ENCODE measurements around the gene IFT80. TPM values are rescaled to one million over a fixed set of nuclear protein-coding genes. Genes with fewer than 3 reads are reported as not detected.
A peak's percentile ranks its signal among the peaks of the same experiment; 100 is the strongest.

The IFT80 gene
- total and polyA plus RNA-seq, 9 of the 15 experiments (the other 6 are each of a cell fraction or from before 2014, with no cell fraction given), result 6.7 to 21.1 (median 16.4) TPM

GRCh38 chr3:160373655-160374054 lies 25.4 kb downstream of the IFT80 start:
- no peaks in the 10 kb centered on the region for H3K9me1 ChIP-seq (ENCODE audit: control insufficient read depth, insufficient read depth, low read length)
- no peaks in the 10 kb centered on the region for H3K36me3 ChIP-seq (ENCODE audit: control insufficient read depth, insufficient read depth, low read length)
- ATAC-seq (peak; percentile 69), FAIRE-seq (peak; percentile 57), DNase-seq (ENCODE audit: extremely low read depth in 1 of 4, low spot score in 3 of 4) (peak in 1 of 4 experiments; percentile 44)
- H3K27me3 ChIP-seq (ENCODE audit: control insufficient read depth in 2 of 2, insufficient read depth in 2 of 2, low read length in 2 of 2), result no peaks in the 10 kb centered on the region
- H3K4me2 ChIP-seq (ENCODE audit: insufficient read depth, low read length), result no peak overlapping the region
- H3K4me1 ChIP-seq (replicated peaks in 1 of 2; ENCODE audit: control insufficient read depth in 2 of 2, insufficient read depth in 2 of 2, low read length in 2 of 2), result no peaks in the 10 kb centered on the region; a peak in 1 of 5 replicates
- H3K27ac ChIP-seq (ENCODE audit: extremely low read depth, low read depth, low read length), result no peak overlapping the region
- ChIA-PET POLR2A (interaction anchor here (0.5 to 0.6 kb wide), 2 partner anchors 26 to 38 kb away, joined by 3 read pairs; no protein-coding TSS in a partner anchor), CTCF (ENCODE audit: low intra/inter-chr PET ratio) (no interaction called here)
- intact Hi-C loops (cut with micrococcal nuclease), result no loop called here
- H2AFZ ChIP-seq (ENCODE audit: low read depth, low read length), result no peak overlapping the region
- H3K9me3 ChIP-seq (replicated peaks; ENCODE audit: control insufficient read depth, insufficient read depth, low read depth, low read length), result no peaks in the 10 kb centered on the region
- no TSS peak for BruUV-seq (replicated peaks)
- H4K20me1 ChIP-seq (replicated peaks; ENCODE audit: control insufficient read depth, insufficient read depth, low read length), result no peaks in the 10 kb centered on the region
- no peak overlapping the region for H3K4me3 ChIP-seq
- 15% methylated on average over 2 of the region's 2 CpGs for WGBS (ENCODE audit: insufficient coverage, low coverage, missing lambda C conversion rate)
- no peak overlapping the region for H3K9ac ChIP-seq (ENCODE audit: insufficient read depth in 1 of 2, low read depth in 2 of 2, low read length in 2 of 2)
- no peaks in the 10 kb centered on the region for H3K79me2 ChIP-seq (ENCODE audit: control insufficient read depth, insufficient read depth, low read length)
- in situ Hi-C loops (cut with MboI), result no loop called here
- TF ChIP-seq E2F1 (CRISPR knock-in tag; IDR thresholded peaks at IDR 0.05), result no peak
- no peak for TF ChIP-seq BCL6 (CRISPR knock-in tag; IDR thresholded peaks at IDR 0.05)
- TF ChIP-seq ZKSCAN1 (IDR thresholded peaks at IDR 0.05; ENCODE audit: low read depth, low read length), result no peak
- TF ChIP-seq KDM1A (IDR thresholded peaks at IDR 0.05), result peak in 1 of 2 experiments; percentile 36; a peak in 1 of 4 replicates
- TF ChIP-seq SRSF3 (IDR thresholded peaks at IDR 0.05; ENCODE audit: insufficient read depth, low read length), result no peak
- no peak for TF ChIP-seq SMARCA4 (IDR thresholded peaks at IDR 0.05)
- no peak; the same call in 1 of the 2 replicates for TF ChIP-seq PKNOX1 (IDR thresholded peaks at IDR 0.05)
- no peak for TF ChIP-seq CCAR2 (IDR thresholded peaks at IDR 0.05; ENCODE audit: low read depth, low read length)
- TF ChIP-seq RBM15 (IDR thresholded peaks at IDR 0.05; ENCODE audit: insufficient read depth, low read length), result no peak
- TF ChIP-seq SREBF1 (IDR thresholded peaks at IDR 0.05; ENCODE audit: borderline replicate concordance, low read depth, low read length), result no peak
- no peak for TF ChIP-seq FOXO4 (CRISPR knock-in tag; IDR thresholded peaks at IDR 0.05)
- no peak for TF ChIP-seq ILK (tag; IDR thresholded peaks at IDR 0.05; ENCODE audit: borderline replicate concordance, low read depth)
- TF ChIP-seq RAD21 (CRISPR knock-in tag; conservative IDR thresholded peaks at IDR 0.05 in 1 of 2, IDR thresholded peaks at IDR 0.05 in 1 of 2), result no peak
- no peak for TF ChIP-seq KLF10 (CRISPR knock-in tag; IDR thresholded peaks at IDR 0.05)
- no peak for TF ChIP-seq TARDBP (IDR thresholded peaks at IDR 0.05)
- no peak for TF ChIP-seq POLR2AphosphoS5 (IDR thresholded peaks at IDR 0.05; ENCODE audit: control insufficient read depth, insufficient read depth, low read depth, low read length)
- TF ChIP-seq FOXJ2 (tag; IDR thresholded peaks at IDR 0.05), result no peak
- no peak for TF ChIP-seq ZKSCAN8 (CRISPR knock-in tag; IDR thresholded peaks at IDR 0.05)
- no peak for TF ChIP-seq SMARCC2 (IDR thresholded peaks at IDR 0.05; ENCODE audit: low read depth)
- no peak for TF ChIP-seq PCBP2 (IDR thresholded peaks at IDR 0.05; ENCODE audit: low read depth, low read length, poor library complexity, severe bottlenecking)

Measured in K562 (cell line).